ENCODE measurements around the gene LRRC75A.

Gene LRRC75A

GRCh38 chr17:16493531-16494046 is 1.6 kb upstream of the LRRC75A start:
- no peak for DNase-seq (ENCODE audit: low read depth)

GRCh38 chr17:16492613-16493530 is 879 bp upstream of the LRRC75A start:
- DNase-seq (ENCODE audit: low read depth) = no peak

- DNase-seq (ENCODE audit: low read depth) = no peak
Measured at GRCh38 chr17:16491131-16491702, 776 bp downstream of the LRRC75A start.

GRCh38 chr17:16489431-16489830 is 2.6 kb downstream of the LRRC75A start:
- DNase-seq (ENCODE audit: low read depth) = no peak

DNA sequence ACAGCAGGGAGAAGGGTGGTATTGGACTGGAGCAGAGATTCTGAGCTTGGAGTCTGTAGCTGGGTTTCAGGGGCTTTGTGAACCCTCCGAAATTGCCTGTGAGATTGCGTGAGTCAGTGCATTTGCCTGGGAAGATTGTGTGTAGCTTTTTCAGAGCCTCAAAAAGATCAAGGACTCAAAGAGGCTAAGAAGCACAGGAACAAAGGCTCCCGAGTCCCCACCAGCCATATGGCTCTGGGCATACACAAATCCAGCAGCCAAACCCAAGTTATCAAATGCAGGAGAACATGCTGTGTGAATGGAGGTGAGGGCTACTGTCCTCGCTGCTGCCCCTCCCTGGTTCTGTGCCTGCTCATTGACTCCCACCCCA is 3.0 kb downstream of the LRRC75A start:
- DNase-seq (ENCODE audit: low read depth) = no peak

- DNase-seq (ENCODE audit: low read depth) = no peak
Measured at GRCh38 chr17:16488186-16488967, 3.6 kb downstream of the LRRC75A start.

DNA sequence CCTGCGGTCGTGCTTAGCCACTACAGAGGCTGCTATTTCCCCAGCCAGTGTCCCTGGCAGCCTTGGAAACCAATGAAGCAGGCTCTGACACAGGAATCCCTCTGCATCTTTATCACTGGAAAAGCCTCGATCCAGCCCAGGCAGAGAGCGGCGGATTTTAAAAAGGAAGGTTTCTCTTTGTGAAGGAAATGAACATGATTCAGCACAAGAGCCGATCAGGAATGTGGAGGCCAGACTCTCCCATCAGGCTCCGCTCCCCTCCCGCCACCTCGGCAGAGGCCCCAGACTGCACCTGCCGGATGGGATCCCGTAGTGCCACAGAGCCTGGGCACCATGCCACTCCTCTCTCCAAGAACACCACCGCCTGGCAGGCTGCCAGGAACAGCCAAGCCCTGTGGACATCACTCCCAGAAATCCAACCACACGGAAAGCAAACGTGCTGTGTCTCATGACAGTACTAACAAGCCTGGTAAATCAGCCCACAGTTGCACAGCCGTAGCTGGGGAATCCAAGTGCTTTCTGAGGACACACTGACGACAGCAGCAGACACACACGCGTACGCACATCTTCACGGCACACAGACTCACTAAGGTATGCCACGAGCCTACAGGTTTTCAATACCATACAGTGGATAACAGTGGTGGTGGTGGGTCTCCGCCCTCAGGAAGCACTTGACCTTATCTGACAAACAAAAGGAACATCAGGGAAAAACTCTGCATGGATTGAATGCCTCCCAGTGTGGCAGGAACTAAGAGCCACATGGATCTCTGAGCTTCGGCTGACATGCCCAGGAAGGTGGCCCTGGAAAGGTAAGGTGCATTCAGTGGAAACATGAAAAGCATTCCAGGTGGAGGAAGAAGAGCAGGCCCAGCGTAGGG is 5.4 kb downstream of the LRRC75A start:
- no peak for DNase-seq (ENCODE audit: low read depth)

GRCh38 chr17:16484445-16485175 is 7.4 kb downstream of the LRRC75A start:
- no peak for DNase-seq (ENCODE audit: low read depth)

- no peak for DNase-seq (ENCODE audit: low read depth)
Measured at GRCh38 chr17:16483021-16483645, 8.9 kb downstream of the LRRC75A start.

DNA sequence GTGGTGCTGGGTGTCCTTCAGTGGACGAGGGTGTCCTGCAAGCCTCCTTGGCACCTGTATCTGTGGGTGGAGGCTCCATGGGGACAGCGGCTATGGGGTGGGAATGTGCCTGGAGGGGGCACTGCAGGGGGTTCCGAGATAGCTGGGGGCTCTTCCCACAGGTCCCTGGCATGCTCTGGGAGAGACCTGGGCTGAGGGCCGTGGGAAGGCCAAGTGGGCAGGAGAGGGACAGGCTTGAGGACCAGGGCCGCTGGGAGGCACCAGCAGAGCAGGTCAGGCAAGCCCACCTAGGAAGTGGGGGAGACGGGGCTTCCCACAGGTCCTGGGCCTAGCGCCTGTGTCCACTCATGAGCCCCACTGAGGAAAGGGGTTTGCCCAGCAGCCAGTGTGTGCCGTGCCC is 9.7 kb downstream of the LRRC75A start:
- DNase-seq (ENCODE audit: low read depth) = no peak

GRCh38 chr17:16480995-16481394 is 11.0 kb downstream of the LRRC75A start:
- no peak for DNase-seq (ENCODE audit: low read depth)

- no peak for DNase-seq (ENCODE audit: low read depth)
Measured at GRCh38 chr17:16479264-16479663, 12.7 kb downstream of the LRRC75A start.

- DNase-seq (ENCODE audit: low read depth) = no peak
Measured at GRCh38 chr17:16478649-16479048, 13.3 kb downstream of the LRRC75A start.

DNA sequence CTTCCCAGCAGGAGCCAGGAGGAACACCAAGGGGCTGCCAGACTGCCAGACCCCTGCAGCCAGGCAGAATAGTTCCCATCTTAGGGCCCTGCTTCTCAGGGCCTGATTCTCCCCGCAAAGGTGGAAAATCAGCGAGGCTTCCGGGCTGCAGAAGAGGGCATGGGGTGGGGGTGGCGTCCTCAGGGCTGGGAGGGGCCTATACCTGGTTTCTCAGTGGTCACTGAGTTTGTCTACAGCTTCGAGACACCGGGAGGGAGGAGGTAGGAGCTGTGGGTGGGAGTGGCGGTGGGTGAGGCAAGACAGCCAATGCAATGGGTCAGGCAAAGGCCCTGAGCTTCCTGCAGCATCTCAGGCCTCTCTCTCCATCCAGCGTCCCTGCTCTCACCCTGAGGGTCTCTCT is 14.3 kb downstream of the LRRC75A start:
- DNase-seq (ENCODE audit: low read depth) = no peak

DNA sequence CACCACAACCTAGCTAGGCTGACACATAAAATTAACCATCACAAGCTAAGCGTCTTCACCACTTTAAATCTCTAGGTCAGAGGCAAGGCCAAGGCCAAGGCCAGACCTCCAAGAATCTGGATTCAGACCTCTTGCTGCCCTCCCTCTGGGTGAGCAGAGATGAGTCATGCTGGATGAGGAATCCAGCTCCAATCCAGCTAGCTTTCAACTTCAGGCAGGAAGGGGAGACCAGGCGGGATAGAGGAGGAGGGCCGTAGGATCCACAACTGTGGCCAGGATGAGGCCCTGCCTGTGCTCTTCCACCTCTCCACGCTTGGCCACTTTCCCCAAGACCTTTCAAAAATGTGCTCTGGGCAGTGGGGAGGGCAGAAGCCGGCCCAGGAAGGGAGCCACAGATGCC is 14.7 kb downstream of the LRRC75A start:
- no peak for DNase-seq (ENCODE audit: low read depth)

GRCh38 chr17:16475179-16475704 is 16.8 kb downstream of the LRRC75A start:
- DNase-seq (ENCODE audit: low read depth) = no peak

GRCh38 chr17:16474012-16474725 is 17.8 kb downstream of the LRRC75A start:
- DNase-seq (ENCODE audit: low read depth) = no peak

DNA sequence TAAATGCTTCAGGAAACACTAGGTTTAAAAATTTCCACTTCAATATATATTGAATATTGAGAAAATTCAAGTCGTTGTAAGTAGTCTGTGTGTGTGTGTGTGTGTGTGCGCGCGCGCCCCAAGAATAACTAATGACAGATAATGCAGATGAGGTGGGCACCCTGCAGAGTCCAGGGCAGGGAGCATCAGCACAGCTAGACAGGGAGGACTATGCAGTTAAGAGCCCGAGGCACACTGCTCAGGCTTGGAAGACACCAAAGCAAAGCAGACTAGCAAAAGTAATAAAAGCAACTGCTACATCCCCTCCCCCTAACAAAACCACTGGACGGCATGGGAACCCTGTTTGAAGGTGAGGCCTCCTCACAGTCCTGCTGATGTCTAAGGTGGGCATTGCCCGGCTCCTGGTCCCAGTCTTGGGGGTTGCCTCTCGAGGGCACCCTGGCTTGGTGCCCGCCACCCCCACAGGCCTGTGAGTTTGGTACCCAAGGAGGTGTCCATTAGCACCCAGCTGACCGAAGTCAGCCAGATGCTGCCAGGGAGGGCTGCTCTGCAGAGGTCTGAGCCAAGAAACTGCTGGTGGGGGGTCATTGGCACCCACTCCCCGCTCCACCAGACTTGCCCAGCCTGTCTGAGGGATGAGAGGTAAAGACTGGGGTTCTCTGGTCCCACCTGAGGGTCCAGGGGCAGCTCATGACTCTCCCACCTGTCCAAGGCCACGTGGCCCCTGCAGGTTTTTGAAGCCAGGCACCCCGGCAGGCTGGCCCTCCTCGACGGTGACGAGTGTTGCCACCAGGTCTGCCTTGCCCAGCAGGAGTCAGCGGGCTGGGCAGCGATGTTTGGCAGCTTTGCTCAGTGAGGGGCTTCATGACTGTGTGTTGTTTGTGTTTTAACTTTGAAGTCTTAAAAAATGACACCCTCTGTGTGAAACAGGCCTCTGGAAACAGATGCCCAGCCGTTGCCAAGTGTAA is 18.7 kb downstream of the LRRC75A start:
- DNase-seq (ENCODE audit: low read depth) = no peak
